NT2/D1 (cell line): Measurements from ENCODE around the gene TAB3.

Source experiments
- DNase-seq: peaks from one replicate; pipeline ENCODE4 v3.0.0-alpha.2; 2011; ENCODE audit warnings: low read depth, low spot score
- H3K27me3 ChIP-seq: 2 replicates; pipeline ENCODE4 v1.6.0; 2011; ENCODE audit warnings: mild to moderate bottlenecking; ENCODE audit not compliant: insufficient read length, insufficient read depth
- H3K36me3 ChIP-seq: 2 replicates; pipeline ENCODE4 v1.6.1; 2011; ENCODE audit warnings: mild to moderate bottlenecking, low read length, mixed read lengths; ENCODE audit not compliant: insufficient read depth, insufficient read length
- H3K4me1 ChIP-seq: 2 replicates; pipeline ENCODE4 v1.5.1; 2011; ENCODE audit not compliant: insufficient read depth, insufficient read length
- H3K4me3 ChIP-seq: 2 replicates; pipeline ENCODE4 v1.5.1; 2011; ENCODE audit warnings: low read depth; ENCODE audit not compliant: insufficient read length
- H3K9ac ChIP-seq: 2 replicates; pipeline ENCODE4 v1.6.0; 2011; ENCODE audit warnings: low read depth; ENCODE audit not compliant: insufficient read length
- H3K9me3 ChIP-seq: 2 replicates; pipeline ENCODE4 v1.5.1; 2011; ENCODE audit warnings: mild to moderate bottlenecking, low read length; ENCODE audit not compliant: insufficient read depth
- SUZ12 ChIP-seq: IDR thresholded peaks from 2 replicates; pipeline ENCODE4 v1.6.1; 2011; ENCODE audit not compliant: insufficient read length, insufficient read depth; ENCODE audit errors: extremely low read depth
- YY1 ChIP-seq: IDR thresholded peaks from 2 replicates; pipeline ENCODE4 v1.6.1; 2011; ENCODE audit not compliant: insufficient read length, insufficient read depth
- ZNF274 ChIP-seq: IDR thresholded peaks from 2 replicates; pipeline ENCODE4 v1.6.1; 2011; ENCODE audit warnings: mild to moderate bottlenecking, low read depth, low read length

Gene TAB3

DNA sequence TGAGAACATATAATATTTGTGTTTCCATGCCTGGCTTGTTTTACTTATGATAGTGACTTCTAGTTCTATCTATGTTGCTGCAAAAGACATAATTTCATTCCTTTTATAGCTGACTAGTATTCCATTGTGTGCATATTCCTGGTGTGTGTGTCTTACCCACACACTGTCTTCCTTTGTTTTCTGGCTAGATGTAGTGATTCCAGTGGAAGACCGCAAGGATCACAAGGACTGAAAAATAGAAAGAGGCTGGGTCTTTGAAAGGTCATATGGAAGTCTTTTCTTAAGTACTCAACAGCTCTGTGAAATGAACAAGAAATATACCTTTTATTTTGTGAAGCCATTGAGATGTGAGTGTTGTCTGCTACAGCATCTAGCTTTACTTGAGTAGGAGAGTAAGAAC, 29.4 kb upstream of the TAB3 start:
- no peaks in the 10 kb centered on the region for H3K36me3 ChIP-seq
- no peak overlapping the region for H3K9ac ChIP-seq
- no peak overlapping the region for H3K4me3 ChIP-seq
- DNase-seq, result no peak
- H3K9me3 ChIP-seq, result no peaks in the 10 kb centered on the region
- H3K4me1 ChIP-seq, result no peaks in the 10 kb centered on the region
- H3K27me3 ChIP-seq, result no peaks in the 10 kb centered on the region
- TF ChIP-seq ZNF274 (no peak), YY1 (no peak), SUZ12 (no peak)

DNA sequence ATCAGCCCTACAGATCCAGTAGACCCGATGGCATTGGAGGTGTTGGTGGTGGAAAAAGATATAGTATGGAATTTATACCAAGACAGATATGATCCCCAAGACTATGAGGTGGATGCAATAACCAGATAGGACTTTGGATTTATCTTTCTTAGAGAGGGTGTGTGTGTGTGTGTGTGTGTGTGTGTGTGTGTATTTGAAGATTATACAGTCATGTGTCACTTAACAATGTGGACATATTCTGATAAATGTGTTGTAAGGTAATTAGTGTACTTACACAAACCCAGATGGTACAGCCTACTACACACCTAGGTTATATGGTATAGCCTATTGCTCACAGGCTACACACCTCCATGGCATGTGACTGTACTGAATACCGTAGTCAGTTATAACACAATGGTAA, 24.4 kb upstream of the TAB3 start:
- DNase-seq, result no peak

DNA sequence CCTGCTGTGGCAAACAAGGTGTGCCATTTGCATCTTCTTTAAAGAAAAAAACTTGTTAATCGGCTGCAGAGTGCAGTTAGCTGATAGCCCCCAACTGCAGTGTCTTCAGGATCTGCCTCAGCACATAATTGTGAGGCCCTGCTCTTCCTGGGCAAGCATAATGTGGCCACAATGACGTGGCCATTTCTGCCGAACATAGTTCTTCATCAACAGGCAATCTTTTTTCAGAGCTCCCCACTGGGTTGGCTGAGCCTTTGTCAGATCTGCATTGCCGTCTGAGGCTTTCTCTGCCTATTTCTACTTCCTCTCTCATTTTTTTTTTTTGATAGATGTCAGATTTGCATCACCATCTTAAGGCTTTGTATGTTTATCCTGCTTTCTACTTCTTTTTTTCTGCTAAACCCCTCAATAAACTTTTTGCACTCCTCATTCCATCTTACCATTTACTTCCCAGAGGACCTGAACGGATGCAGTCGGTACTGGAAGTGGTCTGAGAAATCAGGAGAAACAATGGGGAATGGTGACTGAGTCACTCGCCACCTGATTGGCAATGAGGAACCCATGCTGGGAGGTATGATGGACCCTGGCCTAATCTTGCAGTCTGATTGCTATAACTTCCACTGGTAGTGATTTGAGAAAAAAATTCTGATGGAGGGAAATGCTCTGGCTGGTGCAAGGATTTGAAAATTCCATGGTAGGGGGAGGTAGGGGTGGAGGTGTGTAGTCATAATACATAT, 21.2 kb upstream of the TAB3 start:
- no peak for TF ChIP-seq YY1
- no peak for TF ChIP-seq ZNF274
- TF ChIP-seq SUZ12, result no peak
- H3K4me3 ChIP-seq, result no peak overlapping the region
- no peaks in the 10 kb centered on the region for H3K36me3 ChIP-seq
- H3K4me1 ChIP-seq, result no peaks in the 10 kb centered on the region
- no peak for DNase-seq
- H3K9ac ChIP-seq, result no peak overlapping the region
- H3K9me3 ChIP-seq, result no peaks in the 10 kb centered on the region; the same call in 1 of the 2 replicates
- no peaks in the 10 kb centered on the region for H3K27me3 ChIP-seq

More for the DNA sequence above, 24.4 kb upstream of the TAB3 start:
- Histone ChIP-seq H3K4me3 (no peak overlapping the region), H3K36me3 (no peaks in the 10 kb centered on the region), H3K27me3 (no peaks in the 10 kb centered on the region), H3K4me1 (no peaks in the 10 kb centered on the region), H3K9me3 (no peaks in the 10 kb centered on the region), H3K9ac (no peak overlapping the region)
- no peak for TF ChIP-seq ZNF274
- no peak for TF ChIP-seq YY1
- TF ChIP-seq SUZ12, result no peak

DNA sequence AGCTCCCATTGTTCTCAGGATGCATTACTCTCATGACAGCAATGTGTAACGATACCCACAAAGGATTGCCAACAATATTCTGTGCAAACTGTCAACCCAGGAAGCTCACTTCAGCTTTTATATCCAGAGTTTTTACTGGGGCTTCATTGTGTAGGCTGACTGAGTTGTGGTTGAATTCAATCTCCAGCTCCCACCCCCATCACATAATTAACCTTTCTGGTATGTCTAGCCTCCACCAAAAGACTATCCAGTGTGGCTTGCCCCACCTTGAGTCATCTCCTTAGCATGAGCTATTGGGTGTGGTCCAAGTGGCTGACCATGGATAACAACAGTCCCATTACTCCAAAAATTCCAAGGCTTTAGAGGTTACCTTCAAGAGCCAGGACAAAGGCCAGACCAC, 17.7 kb upstream of the TAB3 start:
- TF ChIP-seq YY1 (no peak), SUZ12 (no peak), ZNF274 (no peak)
- no peak overlapping the region for H3K4me3 ChIP-seq
- no peak for DNase-seq
- H3K27me3 ChIP-seq, result no peaks in the 10 kb centered on the region
- H3K9ac ChIP-seq, result no peak overlapping the region
- H3K4me1 ChIP-seq, result no peaks in the 10 kb centered on the region
- no peaks in the 10 kb centered on the region for H3K36me3 ChIP-seq
- H3K9me3 ChIP-seq, result no peaks in the 10 kb centered on the region; the same call in 1 of the 2 replicates

DNA sequence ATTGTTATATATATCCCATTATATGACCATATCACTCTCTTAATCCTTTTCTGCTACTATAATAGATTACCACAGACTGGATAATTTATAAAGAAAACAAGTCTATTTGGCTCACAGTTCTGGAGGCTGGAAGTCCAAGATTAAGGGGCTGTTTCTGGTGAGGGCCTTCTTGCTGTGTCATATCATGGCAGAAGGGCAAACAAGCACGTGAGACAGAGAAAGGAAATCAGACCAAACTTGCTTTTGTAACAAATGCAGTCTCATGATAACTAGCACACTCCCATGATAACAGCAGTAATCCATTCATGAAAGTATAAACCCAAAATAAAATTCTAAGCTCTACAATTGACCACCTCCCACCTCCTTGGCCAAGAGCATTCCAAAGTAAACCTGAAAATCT, 16.3 kb upstream of the TAB3 start:
- no peak for TF ChIP-seq ZNF274
- TF ChIP-seq SUZ12, result no peak
- no peak for TF ChIP-seq YY1
- Histone ChIP-seq H3K27me3 (no peaks in the 10 kb centered on the region), H3K9ac (no peak overlapping the region), H3K4me3 (no peak overlapping the region), H3K4me1 (no peaks in the 10 kb centered on the region), H3K9me3 (no peaks in the 10 kb centered on the region; the same call in 1 of the 2 replicates), H3K36me3 (no peaks in the 10 kb centered on the region)
- no peak for DNase-seq

DNA sequence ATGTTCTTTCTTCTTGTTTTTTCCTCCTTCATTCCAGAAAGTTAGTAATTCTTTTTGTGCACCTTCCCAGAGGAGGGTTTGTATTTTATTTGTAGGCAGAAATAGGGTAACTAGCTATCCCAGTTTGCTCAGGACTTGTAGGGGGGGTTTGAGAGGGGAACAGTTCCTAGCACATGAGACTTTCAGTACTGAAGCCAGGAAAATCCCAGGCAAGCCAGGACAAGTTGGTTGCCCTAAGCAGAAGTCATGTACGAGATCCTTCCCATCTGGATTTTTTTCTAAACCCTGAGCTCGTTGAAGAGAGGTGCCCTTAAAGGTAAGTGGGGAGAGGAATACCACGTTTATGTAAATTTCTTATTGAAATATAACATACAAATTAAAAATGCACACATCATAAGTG, 15.6 kb upstream of the TAB3 start:
- Histone ChIP-seq H3K27me3 (no peaks in the 10 kb centered on the region), H3K4me3 (no peak overlapping the region), H3K4me1 (no peaks in the 10 kb centered on the region), H3K36me3 (no peaks in the 10 kb centered on the region), H3K9me3 (no peaks in the 10 kb centered on the region; the same call in 1 of the 2 replicates), H3K9ac (no peak overlapping the region)
- TF ChIP-seq YY1, result no peak
- TF ChIP-seq SUZ12, result no peak
- TF ChIP-seq ZNF274, result no peak
- DNase-seq, result no peak

DNA sequence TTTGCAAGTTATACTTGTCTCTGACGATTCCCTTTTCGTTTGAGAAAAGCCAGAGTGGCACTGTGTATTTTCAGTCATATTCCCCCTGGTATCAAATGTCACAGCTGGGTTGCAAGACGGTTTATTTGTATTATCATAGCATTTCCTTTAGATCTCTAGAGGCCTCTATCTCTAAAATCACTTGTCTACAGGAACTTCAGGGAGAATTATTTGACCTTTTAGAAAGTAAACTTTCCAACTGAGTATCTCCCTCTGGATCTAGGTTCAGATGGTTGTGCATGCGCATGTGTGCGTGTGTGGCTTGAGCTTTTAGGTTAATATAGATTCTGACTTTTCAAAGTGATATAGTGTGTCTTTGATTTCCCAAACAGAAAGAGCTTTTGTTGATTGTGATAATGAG, 15.1 kb upstream of the TAB3 start:
- no peaks in the 10 kb centered on the region for H3K36me3 ChIP-seq
- no peaks in the 10 kb centered on the region; the same call in 1 of the 2 replicates for H3K9me3 ChIP-seq
- H3K9ac ChIP-seq, result no peak overlapping the region
- H3K4me3 ChIP-seq, result no peak overlapping the region
- H3K4me1 ChIP-seq, result no peaks in the 10 kb centered on the region
- no peaks in the 10 kb centered on the region for H3K27me3 ChIP-seq
- TF ChIP-seq ZNF274 (no peak), YY1 (no peak), SUZ12 (no peak)
- no peak for DNase-seq
